HEK293T (cell line): ENCODE results near the gene ARHGAP28.

Experiments
- BHLHE40 ChIP-seq: fragments of 450-650 bp; IDR thresholded peaks from 2 replicates; pipeline ENCODE4 v1.6.1; 2016; ENCODE audit warnings: mild to moderate bottlenecking, moderate library complexity, borderline replicate concordance
- CTBP1 ChIP-seq: fragments of 450-650 bp; IDR thresholded peaks from 2 replicates; pipeline ENCODE4 v1.6.1; 2016; ENCODE audit warnings: borderline replicate concordance
- ELF4 ChIP-seq: fragments of 450-650 bp; IDR thresholded peaks from 2 replicates; pipeline ENCODE4 v1.6.1; 2017; ENCODE audit warnings: antibody characterized with exemption
- FOXA1 ChIP-seq: fragments of 450-650 bp; IDR thresholded peaks from 2 replicates; pipeline ENCODE4 v1.6.1; 2016; ENCODE audit warnings: mild to moderate bottlenecking
- FOXK2 ChIP-seq: fragments of 450-650 bp; IDR thresholded peaks from 2 replicates; pipeline ENCODE4 v1.6.1; 2016; ENCODE audit warnings: mild to moderate bottlenecking
- FOXM1 ChIP-seq: fragments of 450-650 bp; IDR thresholded peaks from 2 replicates; pipeline ENCODE4 v1.6.1; 2017; ENCODE audit warnings: mild to moderate bottlenecking, borderline replicate concordance
- L3MBTL2 ChIP-seq: fragments of 450-650 bp; conservative IDR thresholded peaks from 2 replicates; pipeline ENCODE4 v1.6.1; 2016; ENCODE audit warnings: mild to moderate bottlenecking
- NFRKB ChIP-seq: fragments of 450-650 bp; IDR thresholded peaks from 2 replicates; pipeline ENCODE4 v1.6.1; 2016; ENCODE audit warnings: mild to moderate bottlenecking, moderate library complexity
- SP1 ChIP-seq: fragments of 450-650 bp; IDR thresholded peaks from 2 replicates; pipeline ENCODE4 v1.6.1; 2017
- SUZ12 ChIP-seq: fragments of 450-650 bp; IDR thresholded peaks from 2 replicates; pipeline ENCODE4 v1.6.1; 2016; ENCODE audit warnings: mild to moderate bottlenecking
- ZNF384 ChIP-seq: fragments of 450-650 bp; IDR thresholded peaks from 2 replicates; pipeline ENCODE4 v1.6.1; 2016
- TF ChIP-seq, protein P1 (sequence below): fragments of 450-650 bp; IDR thresholded peaks from 2 replicates; pipeline ENCODE4 v1.6.1; 2016

DNA sequence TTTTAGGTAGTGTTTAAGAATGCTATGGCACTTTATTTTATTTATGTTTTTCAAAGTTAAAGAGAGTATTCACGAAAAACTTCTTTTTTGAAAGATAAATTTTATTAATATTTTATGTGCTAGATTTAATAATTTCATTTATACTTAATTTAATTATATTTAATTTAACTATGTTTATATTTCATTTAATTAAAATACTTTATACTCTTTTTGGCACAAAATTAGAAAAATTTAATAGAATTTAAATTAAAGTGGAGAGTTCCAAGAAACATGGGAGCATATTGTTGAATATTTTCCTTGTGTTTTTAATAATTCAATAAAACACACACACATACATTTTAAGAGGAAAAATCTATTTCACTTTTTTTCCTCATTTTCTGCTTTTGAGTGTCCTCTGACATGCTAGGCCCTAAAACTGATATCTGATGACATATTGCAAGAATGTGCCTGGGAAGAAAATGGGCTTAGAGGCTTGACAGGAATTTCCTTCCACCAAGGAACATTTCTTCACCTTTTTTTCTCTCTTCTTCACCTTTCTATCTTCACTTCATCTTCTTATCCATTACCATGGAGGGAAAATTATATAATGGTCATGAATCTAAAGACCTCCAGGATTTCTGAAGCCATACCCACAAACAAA lies 15.4 kb downstream of the ARHGAP28 start:
- TF ChIP-seq, protein P1, sequence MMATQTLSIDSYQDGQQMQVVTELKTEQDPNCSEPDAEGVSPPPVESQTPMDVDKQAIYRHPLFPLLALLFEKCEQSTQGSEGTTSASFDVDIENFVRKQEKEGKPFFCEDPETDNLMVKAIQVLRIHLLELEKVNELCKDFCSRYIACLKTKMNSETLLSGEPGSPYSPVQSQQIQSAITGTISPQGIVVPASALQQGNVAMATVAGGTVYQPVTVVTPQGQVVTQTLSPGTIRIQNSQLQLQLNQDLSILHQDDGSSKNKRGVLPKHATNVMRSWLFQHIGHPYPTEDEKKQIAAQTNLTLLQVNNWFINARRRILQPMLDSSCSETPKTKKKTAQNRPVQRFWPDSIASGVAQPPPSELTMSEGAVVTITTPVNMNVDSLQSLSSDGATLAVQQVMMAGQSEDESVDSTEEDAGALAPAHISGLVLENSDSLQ = no peak
- TF ChIP-seq FOXM1 (no peak), FOXA1 (no peak), SUZ12 (no peak), L3MBTL2 (no peak), CTBP1 (no peak), ZNF384 (no peak), SP1 (no peak), FOXK2 (no peak), BHLHE40 (no peak), ELF4 (no peak), NFRKB (no peak)
